Sigmoid colon (tissue), 7 donors: ENCODE results near the gene ZBTB8B. TPM values are rescaled to one million over a fixed set of nuclear protein-coding genes. Genes with fewer than 3 reads are reported as not detected.

Experiments
- DNase-seq: peaks from one replicate; pipeline ENCODE4 v3.0.0-alpha.2; 2019
- H3K27ac ChIP-seq, 4 donors: fragments of 200-600 bp; sonication (generic); one replicate each; pipeline ENCODE4 v1.5.1; 2016 to 2019; ENCODE audit warnings: mild to moderate bottlenecking in 1 of 4
- H3K27me3 ChIP-seq, 3 donors: fragments of 200-600 bp; sonication (generic); one replicate each; pipeline ENCODE4 v1.5.1; 2019; ENCODE audit warnings: mild to moderate bottlenecking in 1 of 3
- H3K36me3 ChIP-seq, 4 donors: fragments of 200-600 bp; sonication (generic); one replicate each; pipeline ENCODE4 v1.5.1; 2016 to 2019
- H3K4me1 ChIP-seq, 4 donors: fragments of 200-600 bp; sonication (generic); one replicate each; pipeline ENCODE4 v1.5.1; 2017 to 2019
- H3K4me3 ChIP-seq, 4 donors: fragments of 200-600 bp; sonication (generic); one replicate each; pipeline ENCODE4 v1.5.1; 2017 to 2019; ENCODE audit warnings: mild to moderate bottlenecking in 2 of 4, moderate library complexity in 1 of 4
- H3K9me3 ChIP-seq, 4 donors: fragments of 200-600 bp in 3 of 4; sonication (generic) in 3 of 4; one replicate each; pipeline versions ENCODE4 v1.5.1 to v1.6.1; 2013 to 2019
- CTCF ChIP-seq, 4 experiments: fragments of 450-650 bp in 3 of 4; fragments of 200-600 bp in 1 of 4; IDR thresholded peaks; one replicate each; pipeline ENCODE4 v1.5.1; 2016 to 2019; ENCODE audit warnings: antibody characterized with exemption in 4 of 4, mild to moderate bottlenecking in 3 of 4, moderate library complexity in 2 of 4
- EP300 ChIP-seq, 4 donors: sonication (generic); formaldehyde crosslinking; IDR thresholded peaks; one replicate each; pipeline ENCODE4 v1.6.1; 2017; ENCODE audit warnings: antibody characterized with exemption in 4 of 4
- POLR2A ChIP-seq, 2 donors: fragments of 450-650 bp; IDR thresholded peaks; one replicate each; pipeline ENCODE4 v1.6.1; 2016; ENCODE audit warnings: antibody characterized with exemption in 2 of 2, mild to moderate bottlenecking in 2 of 2, moderate library complexity in 2 of 2
- POLR2AphosphoS5 ChIP-seq, 4 donors: sonication (generic); formaldehyde crosslinking; IDR thresholded peaks; one replicate each; pipeline ENCODE4 v1.6.1; 2017; ENCODE audit warnings: antibody characterized with exemption in 4 of 4
- WGBS, 2 donors: extraction: QIAGEN DNeasy Blood & Tissue Kit; methylation state at CpG; one replicate each; pipeline ENCODE4 v1.1.7; 2013; 5-methylcytosine and 5-hydroxymethylcytosine counted together
- intact Hi-C: fragments of 100-400 bp; cut with DNase I; formaldehyde crosslinking; loops from one replicate; pipeline ENCODE4 v1.15.1; 2023
- polyA plus RNA-seq, 3 donors: library from polyadenylated mRNA; stranded (reverse); fragments of 200-250 nt; gene quantifications; one replicate each; pipeline ENCODE4 v1.2.3, GENCODE V29; 2013
- total RNA-seq, 4 donors: library from RNA; depleted of rRNA; stranded (reverse); fragments of >200 nt; gene quantifications; one replicate each; pipeline ENCODE4 v1.1.0, GENCODE V29; 2016
- donor health status: healthy with polysubstance abuse.
- donor health status: Bipolar disorder and iron deficiency.
- donor health status: healthy.

ZBTB8B gene
- total and polyA plus RNA-seq, 7 donors = under 0.01 to 0.01 (median under 0.01) TPM; not detected in 3

DNA sequence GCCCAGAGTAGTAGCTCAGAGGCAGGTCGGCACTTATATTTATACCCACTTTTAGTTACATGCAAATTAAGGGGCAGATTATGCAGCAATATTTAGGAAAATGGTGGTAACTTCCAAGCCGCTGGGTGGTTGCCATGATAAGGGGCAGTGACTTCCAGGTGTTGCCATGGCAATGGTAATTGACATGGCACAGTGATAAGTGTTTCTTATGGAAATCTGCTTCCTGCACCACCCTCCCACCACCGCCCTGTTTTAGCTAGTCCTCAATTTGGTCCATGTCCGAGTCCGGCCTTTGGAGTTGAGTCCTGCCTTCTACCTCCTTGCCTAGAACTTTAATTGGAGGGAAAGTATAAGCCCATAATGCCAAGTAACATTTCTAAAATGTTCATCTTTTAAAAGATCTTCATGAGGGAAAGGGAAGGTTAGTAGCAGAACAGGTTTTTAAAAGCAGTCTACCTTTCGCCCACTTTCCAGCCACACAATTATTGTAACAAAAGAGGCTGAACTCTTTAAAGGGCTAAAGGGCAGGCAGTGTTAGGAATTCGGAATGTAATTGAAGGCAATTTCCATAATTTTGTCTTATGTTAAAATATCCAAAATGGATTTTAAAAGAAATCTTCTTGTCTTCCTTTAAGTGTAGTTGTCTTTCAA, 21.7 kb downstream of the ZBTB8B start:
- DNase-seq = no peak
- Histone ChIP-seq H3K9me3 (no peaks in the 10 kb centered on the region), H3K27me3 (no peaks in the 10 kb centered on the region), H3K36me3 (no peaks in the 10 kb centered on the region), H3K4me3 (no peak overlapping the region), H3K4me1 (peaks cover 0 to 4% (median 0%) of the 10 kb centered on the region in 4 donors), H3K27ac (no peak overlapping the region)
- 28 to 73% methylated on average over 7 of the region's 7 CpGs for WGBS, 2 donors
- intact Hi-C loops = no loop called here
- no peak for TF ChIP-seq POLR2A (IDR thresholded peaks at IDR 0.05)
- TF ChIP-seq CTCF (IDR thresholded peaks at IDR 0.05) = no peak
- TF ChIP-seq EP300 (IDR thresholded peaks at IDR 0.05) = no peak
- no peak for TF ChIP-seq POLR2AphosphoS5 (IDR thresholded peaks at IDR 0.05)

- Histone ChIP-seq H3K27ac (no peak overlapping the region), H3K27me3 (no peaks in the 10 kb centered on the region), H3K36me3 (no peaks in the 10 kb centered on the region), H3K4me1 (peaks cover 0 to 4% (median 0%) of the 10 kb centered on the region in 4 donors), H3K9me3 (no peaks in the 10 kb centered on the region), H3K4me3 (no peak overlapping the region)
- no peak for DNase-seq
- 79 to 88% methylated on average over 5 of the region's 5 CpGs for WGBS, 2 donors
- TF ChIP-seq EP300 (IDR thresholded peaks at IDR 0.05) (no peak), CTCF (IDR thresholded peaks at IDR 0.05) (no peak), POLR2AphosphoS5 (IDR thresholded peaks at IDR 0.05) (no peak), POLR2A (IDR thresholded peaks at IDR 0.05) (no peak)
- intact Hi-C loops = no loop called here
Observed at GRCh38 chr1:32487182-32487581, 22.3 kb downstream of the ZBTB8B start.

DNA sequence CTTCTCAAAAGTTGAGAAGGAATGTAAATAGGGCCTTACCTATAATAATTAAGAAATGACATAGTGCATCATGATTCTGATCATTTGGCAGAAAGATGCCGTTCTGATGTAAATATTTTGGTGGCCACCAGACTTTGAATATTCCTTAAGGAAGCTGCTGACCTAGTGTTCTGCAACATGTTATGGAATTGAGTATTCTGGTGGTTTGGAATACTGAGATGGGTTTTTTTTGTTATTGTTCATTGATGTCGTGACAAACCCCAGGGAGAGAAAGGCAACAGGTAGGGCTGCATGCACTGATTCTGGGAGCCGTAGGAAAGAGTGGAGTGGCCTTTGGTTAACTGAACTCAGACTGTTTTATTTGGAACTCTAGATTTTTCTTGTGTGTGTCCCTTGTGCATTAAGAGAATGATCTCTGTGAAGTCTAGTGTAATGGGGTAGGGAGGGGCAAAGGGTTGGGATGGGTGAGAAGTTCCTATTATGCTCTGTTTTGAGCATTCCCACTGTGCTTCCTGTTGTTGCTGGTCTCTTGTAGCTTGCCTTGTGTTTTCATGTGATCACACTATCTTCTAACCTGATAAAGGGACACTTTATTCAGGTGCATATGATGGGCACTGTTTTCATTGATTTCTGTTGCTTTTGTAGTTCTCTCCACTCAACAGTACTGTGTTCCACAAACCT, 25.0 kb downstream of the ZBTB8B start:
- Histone ChIP-seq H3K27ac (no peak overlapping the region), H3K4me1 (peaks cover 0 to 4% (median 0%) of the 10 kb centered on the region in 4 donors), H3K36me3 (no peaks in the 10 kb centered on the region), H3K4me3 (no peak overlapping the region), H3K9me3 (no peaks in the 10 kb centered on the region), H3K27me3 (no peaks in the 10 kb centered on the region)
- intact Hi-C loops = no loop called here
- WGBS, 2 donors = 88 to 93% methylated on average over 3 of the region's 3 CpGs
- no peak for DNase-seq
- TF ChIP-seq CTCF (IDR thresholded peaks at IDR 0.05) (no peak), POLR2AphosphoS5 (IDR thresholded peaks at IDR 0.05) (no peak), EP300 (IDR thresholded peaks at IDR 0.05) (no peak), POLR2A (IDR thresholded peaks at IDR 0.05) (no peak)

GRCh38 chr1:32491386-32491785, 26.5 kb downstream of the ZBTB8B start:
- H3K9me3 ChIP-seq = no peaks in the 10 kb centered on the region
- DNase-seq = no peak
- WGBS, 2 donors = 94 to 95% methylated on average over 2 of the region's 2 CpGs
- no peaks in the 10 kb centered on the region for H3K36me3 ChIP-seq
- TF ChIP-seq EP300 (IDR thresholded peaks at IDR 0.05) (no peak), POLR2A (IDR thresholded peaks at IDR 0.05) (no peak), POLR2AphosphoS5 (IDR thresholded peaks at IDR 0.05) (no peak), CTCF (IDR thresholded peaks at IDR 0.05) (no peak)
- intact Hi-C loops = no loop called here
- H3K27ac ChIP-seq = no peak overlapping the region
- no peaks in the 10 kb centered on the region for H3K27me3 ChIP-seq
- H3K4me1 ChIP-seq = peaks cover 0 to 13% (median 2%) of the 10 kb centered on the region in 4 donors
- no peak overlapping the region for H3K4me3 ChIP-seq
